Measurements from ENCODE around the gene BUD13. TPM values are rescaled to one million over a fixed set of nuclear protein-coding genes. Genes with fewer than 3 reads are reported as not detected.
"Not testable (repeated sequence)": the region's sequence is repeated elsewhere in the genome, so short reads cannot be mapped to it uniquely, and the experiment has no call there.

BUD13 gene
- total RNA-seq, 1 experiment from 2014 or later = 22.9 TPM

DNA sequence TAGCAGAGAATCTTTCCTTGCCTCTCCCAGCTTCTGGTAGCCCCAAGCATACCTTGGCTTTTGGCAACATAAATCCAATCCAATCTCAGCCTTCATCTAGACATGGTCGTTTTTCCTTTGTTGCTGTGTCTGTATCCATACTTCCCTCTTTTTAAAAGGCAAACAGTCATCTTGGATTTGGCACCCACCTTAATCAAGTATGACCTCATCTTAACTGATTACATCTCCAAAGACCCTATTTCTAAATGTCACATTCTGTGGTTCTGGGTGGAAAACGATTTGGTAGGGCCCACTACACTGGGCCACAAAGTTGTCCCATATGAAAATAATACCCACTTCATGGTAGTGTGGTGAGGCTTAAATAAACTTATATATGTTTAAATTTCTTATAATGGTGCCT, 852 bp downstream of the BUD13 start (continued):
- TF ChIP-seq, protein P1, sequence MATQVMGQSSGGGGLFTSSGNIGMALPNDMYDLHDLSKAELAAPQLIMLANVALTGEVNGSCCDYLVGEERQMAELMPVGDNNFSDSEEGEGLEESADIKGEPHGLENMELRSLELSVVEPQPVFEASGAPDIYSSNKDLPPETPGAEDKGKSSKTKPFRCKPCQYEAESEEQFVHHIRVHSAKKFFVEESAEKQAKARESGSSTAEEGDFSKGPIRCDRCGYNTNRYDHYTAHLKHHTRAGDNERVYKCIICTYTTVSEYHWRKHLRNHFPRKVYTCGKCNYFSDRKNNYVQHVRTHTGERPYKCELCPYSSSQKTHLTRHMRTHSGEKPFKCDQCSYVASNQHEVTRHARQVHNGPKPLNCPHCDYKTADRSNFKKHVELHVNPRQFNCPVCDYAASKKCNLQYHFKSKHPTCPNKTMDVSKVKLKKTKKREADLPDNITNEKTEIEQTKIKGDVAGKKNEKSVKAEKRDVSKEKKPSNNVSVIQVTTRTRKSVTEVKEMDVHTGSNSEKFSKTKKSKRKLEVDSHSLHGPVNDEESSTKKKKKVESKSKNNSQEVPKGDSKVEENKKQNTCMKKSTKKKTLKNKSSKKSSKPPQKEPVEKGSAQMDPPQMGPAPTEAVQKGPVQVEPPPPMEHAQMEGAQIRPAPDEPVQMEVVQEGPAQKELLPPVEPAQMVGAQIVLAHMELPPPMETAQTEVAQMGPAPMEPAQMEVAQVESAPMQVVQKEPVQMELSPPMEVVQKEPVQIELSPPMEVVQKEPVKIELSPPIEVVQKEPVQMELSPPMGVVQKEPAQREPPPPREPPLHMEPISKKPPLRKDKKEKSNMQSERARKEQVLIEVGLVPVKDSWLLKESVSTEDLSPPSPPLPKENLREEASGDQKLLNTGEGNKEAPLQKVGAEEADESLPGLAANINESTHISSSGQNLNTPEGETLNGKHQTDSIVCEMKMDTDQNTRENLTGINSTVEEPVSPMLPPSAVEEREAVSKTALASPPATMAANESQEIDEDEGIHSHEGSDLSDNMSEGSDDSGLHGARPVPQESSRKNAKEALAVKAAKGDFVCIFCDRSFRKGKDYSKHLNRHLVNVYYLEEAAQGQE (IDR thresholded peaks at IDR 0.05; ENCODE audit: low read depth) = no peak
- TF ChIP-seq MAX (IDR thresholded peaks at IDR 0.05) = no peak

DNA sequence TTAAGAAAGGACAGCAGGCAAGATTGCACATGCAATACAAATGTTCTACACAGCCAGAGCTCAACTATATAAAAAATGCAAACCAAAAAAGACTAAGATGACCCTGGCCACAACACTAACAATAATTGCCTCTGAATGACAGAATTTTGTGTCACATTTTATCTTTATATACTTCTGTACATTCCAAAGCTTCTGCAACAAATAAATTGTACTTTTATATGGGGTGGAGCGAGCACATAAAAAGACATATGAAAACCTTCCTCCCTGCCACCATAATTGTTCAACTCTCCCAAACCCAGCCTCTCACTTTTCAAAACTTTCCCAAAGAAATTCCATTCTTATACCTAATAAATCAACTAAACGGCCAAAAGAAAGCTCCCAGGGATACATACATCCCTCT, 10.7 kb downstream of the BUD13 start:
- H3K27me3 ChIP-seq (ENCODE audit: insufficient read depth, low read length) = no peaks in the 10 kb centered on the region
- H3K9me2 ChIP-seq (ENCODE audit: insufficient read depth) = no peaks in the 10 kb centered on the region
- no peak overlapping the region for H3K4me3 ChIP-seq (replicated peaks in 1 of 2; ENCODE audit: low read depth in 1 of 2, low read length in 2 of 2)
- H2AFZ ChIP-seq (ENCODE audit: low read depth, low read length, poor library complexity, severe bottlenecking) = no peak overlapping the region
- intact Hi-C loops (cut with micrococcal nuclease) = no loop called here
- TF ChIP-seq FOSL1 (IDR thresholded peaks at IDR 0.05; ENCODE audit: low read depth) (no peak), CEBPB (IDR thresholded peaks at IDR 0.05; ENCODE audit: low read depth) (no peak)
- BruUV-seq (replicated peaks) = no TSS peak
- no peaks in the 10 kb centered on the region for H3K9me3 ChIP-seq (ENCODE audit: control insufficient read depth in 1 of 2, insufficient read depth in 1 of 2, low read depth in 1 of 2, low read length in 2 of 2)
- ChIA-PET CTCF (interaction anchor here (1.7 kb wide), 1 partner anchor 29 kb away, joined by 6 read pairs; the partner anchor contains the start of gene APOA5), RAD21 (ENCODE audit: low non-redundant PET in 1 of 2, low total read pairs in 2 of 2, uncharacterized antibody in 2 of 2, unreplicated experiment in 2 of 2) (no interaction called here), POLR2A (no interaction called here)
- no peak for DNase-seq (ENCODE audit: low read depth, low spot score)
- H3K27ac ChIP-seq (ENCODE audit: low read depth, low read length) = no peak overlapping the region
- no peaks in the 10 kb centered on the region; the same call in 1 of the 2 replicates for H3K79me2 ChIP-seq (ENCODE audit: insufficient read depth, low read length)
- no peak overlapping the region for H3K9ac ChIP-seq (ENCODE audit: low read length)
- no peak for ATAC-seq
- H3K4me1 ChIP-seq (ENCODE audit: control insufficient read depth in 1 of 2, insufficient read depth in 2 of 2, low read length in 2 of 2) = no peaks in the 10 kb centered on the region
- no peak overlapping the region for H3K4me2 ChIP-seq (ENCODE audit: low read length)
- H3K36me3 ChIP-seq (ENCODE audit: control insufficient read depth in 1 of 2, insufficient read depth in 2 of 2, low read length in 2 of 2) = peaks cover 43 to 50% of the 10 kb centered on the region in 2 experiments
- no peaks in the 10 kb centered on the region for H4K20me1 ChIP-seq (ENCODE audit: insufficient read depth)

- H3K4me1 ChIP-seq (ENCODE audit: control insufficient read depth in 1 of 2, insufficient read depth in 2 of 2, low read length in 2 of 2); intact Hi-C loops (cut with micrococcal nuclease); H3K79me2 ChIP-seq (ENCODE audit: insufficient read depth, low read length); H3K27ac ChIP-seq (ENCODE audit: low read depth, low read length); H3K4me2 ChIP-seq (ENCODE audit: low read length); DNase-seq (ENCODE audit: low read depth, low spot score); H3K9ac ChIP-seq (ENCODE audit: low read length); POLR2A ChIA-PET; H2AFZ ChIP-seq (ENCODE audit: low read depth, low read length, poor library complexity, severe bottlenecking); BruUV-seq (replicated peaks); H3K4me3 ChIP-seq (replicated peaks in 1 of 2; ENCODE audit: low read depth in 1 of 2, low read length in 2 of 2); H4K20me1 ChIP-seq (ENCODE audit: insufficient read depth); H3K9me2 ChIP-seq (ENCODE audit: insufficient read depth); H3K9me3 ChIP-seq (ENCODE audit: control insufficient read depth in 1 of 2, insufficient read depth in 1 of 2, low read depth in 1 of 2, low read length in 2 of 2); ATAC-seq; H3K27me3 ChIP-seq (ENCODE audit: insufficient read depth, low read length); RAD21 ChIA-PET (ENCODE audit: low non-redundant PET in 1 of 2, low total read pairs in 2 of 2, uncharacterized antibody in 2 of 2, unreplicated experiment in 2 of 2): not testable (repeated sequence)
- CTCF ChIA-PET = interaction anchor here (1.1 kb wide), 1 partner anchor 13 kb away, joined by 3 read pairs; no protein-coding TSS in a partner anchor
- peaks cover 45% of the 10 kb centered on the region in 2 experiments for H3K36me3 ChIP-seq (ENCODE audit: control insufficient read depth in 1 of 2, insufficient read depth in 2 of 2, low read length in 2 of 2)
Observed at GRCh38 chr11:116756044-116756443, 16.7 kb downstream of the BUD13 start.

All from HCT116 (cell line).